Dermis blood vessel endothelial cell (primary cell): ENCODE measurements around the gene PCMT1. TPM values are rescaled to one million over a fixed set of nuclear protein-coding genes. Genes with fewer than 3 reads are reported as not detected.
A peak's percentile ranks its signal among the peaks of the same experiment; 100 is the strongest.
"Not testable (repeated sequence)": the region's sequence is repeated elsewhere in the genome, so short reads cannot be mapped to it uniquely, and the experiment has no call there.

ENCODE experiments used
- DNase-seq: peaks from one replicate; pipeline ENCODE4 v3.0.0; 2010
- total RNA-seq: library from RNA; depleted of rRNA; stranded (reverse); fragments of >200 nt; gene quantifications from 2 replicates; pipeline ENCODE4 v1.2.3, GENCODE V29; 2014

Gene PCMT1
- total RNA-seq, 1 donor from 2014 or later: 132 TPM

DNA sequence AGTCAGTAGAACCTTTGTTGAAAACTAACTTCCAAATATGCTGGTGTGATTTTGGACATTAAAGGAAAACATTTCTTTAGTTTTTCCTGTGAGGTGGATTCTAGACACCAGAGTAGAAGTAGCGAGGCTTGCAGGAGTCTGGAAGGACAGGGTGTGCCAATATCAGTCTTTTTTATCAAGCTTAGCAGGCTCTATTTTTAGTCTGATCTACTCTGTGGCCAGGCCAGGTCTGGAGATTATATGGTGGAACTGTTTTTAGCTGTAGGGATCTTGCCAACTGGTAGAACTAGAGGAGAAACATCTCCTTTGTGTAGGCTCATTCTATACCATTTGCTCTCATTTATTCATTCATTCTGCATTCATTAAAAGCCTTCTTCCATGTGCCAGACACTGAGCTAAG, 72.0 kb downstream of the PCMT1 start:
- DNase-seq: no peak

DNA sequence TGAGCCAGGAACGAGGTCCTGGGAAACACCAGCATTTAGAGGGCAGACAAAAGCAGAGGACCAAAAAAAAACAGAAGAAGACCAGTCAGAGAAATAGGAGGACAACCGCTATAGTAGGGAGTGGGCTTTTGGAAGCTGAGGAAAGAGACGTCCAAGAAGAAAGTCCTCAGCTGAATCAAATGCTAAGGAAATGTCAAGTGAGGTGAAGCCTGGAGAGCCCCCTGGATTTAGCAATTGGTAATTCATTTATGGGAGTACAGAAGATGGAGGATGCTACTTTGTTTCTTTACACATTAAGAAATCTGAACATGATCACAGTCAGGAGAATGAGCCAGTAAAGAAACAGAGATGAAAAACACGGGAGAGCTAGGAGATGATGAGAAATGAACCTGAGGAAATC, 73.5 kb downstream of the PCMT1 start:
- no peak for DNase-seq

DNA sequence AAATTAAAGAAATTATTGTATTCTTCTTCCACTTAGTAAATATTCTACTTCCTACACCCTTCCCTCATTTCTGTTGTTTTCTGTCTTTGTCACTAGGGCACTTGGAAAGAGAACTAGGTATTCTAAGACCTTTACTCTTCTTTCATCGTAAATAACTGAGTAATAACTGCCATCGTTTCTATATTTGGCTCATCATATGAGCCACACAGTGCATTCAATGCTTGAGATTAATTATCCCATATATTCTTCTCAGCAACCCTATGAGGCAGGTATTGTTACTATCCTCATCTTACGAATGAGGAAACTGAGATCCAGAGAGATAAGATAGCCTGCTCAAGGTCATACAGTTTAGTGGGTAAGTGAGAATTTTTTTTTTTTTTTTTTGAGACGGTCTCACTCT, 75.8 kb downstream of the PCMT1 start:
- no peak for DNase-seq

DNA sequence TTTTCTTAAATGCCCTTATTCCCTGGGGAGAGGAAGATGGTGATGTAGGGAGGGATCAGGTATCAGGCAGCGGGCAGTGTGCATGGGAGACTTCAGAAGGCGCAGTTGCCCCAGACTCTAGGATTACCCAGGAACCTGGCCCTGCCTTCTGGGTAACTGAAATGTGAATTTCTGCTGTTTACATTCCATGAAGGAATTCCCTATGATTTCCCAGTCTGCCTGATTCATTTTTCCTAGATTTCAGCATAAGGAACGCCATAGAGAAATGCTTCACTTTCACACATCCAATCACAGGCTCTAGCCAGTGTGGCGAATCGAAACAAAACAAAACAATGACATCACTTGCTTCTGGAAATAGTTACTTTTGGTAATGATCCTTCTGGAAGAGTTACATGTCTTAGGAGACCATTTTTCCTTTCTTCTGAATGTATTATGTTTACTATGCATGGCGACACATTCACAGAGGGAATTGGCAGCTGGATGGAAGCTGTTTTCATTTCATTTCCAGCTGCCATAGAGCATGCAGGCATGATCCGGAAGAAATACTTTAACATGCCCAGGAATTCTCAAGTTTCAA, 81.3 kb downstream of the PCMT1 start:
- no peak for DNase-seq

DNA sequence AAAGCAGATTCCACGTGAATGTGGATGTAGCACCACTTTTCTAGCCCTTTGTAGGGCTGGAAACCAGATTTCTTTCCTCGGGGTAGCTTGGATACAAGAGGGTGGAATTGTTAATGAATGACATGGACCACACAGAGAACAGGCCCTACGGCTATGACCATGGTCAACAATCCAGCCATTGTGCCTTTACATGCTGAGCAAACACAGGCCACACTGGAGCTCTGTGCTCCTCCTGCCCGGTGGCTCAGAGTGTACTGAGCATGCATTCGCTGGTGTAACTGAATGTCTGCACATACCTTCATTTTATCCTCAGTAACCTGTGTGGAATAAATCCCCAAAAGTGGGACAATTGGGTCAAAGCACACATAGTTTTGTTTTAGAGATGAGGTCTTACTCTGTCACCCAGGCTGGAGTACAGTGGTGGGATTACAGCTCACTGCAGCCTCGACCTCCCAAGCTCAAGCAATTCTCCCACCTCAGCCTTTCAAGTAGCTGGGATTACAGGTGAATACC, 81.8 kb downstream of the PCMT1 start:
- DNase-seq: no peak

DNA sequence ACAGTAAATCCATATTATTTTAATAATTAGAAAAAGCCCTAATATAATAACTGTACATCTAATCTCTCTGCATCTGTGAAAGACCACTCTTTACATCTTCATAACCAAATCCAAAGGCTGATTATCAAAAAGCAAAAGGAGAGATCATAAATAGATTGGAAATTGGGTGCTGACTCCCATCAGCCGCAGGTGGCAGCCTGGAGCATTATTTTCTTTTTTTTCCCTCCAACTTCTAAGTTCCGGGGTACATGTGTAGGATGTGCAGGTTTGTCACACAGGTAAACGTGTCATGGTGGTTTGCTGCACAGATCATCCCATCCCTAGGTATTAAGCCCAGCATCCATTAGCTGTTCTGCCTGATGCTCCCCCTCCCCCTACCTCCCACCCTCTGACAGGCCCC, 84.1 kb downstream of the PCMT1 start:
- DNase-seq: no peak

DNA sequence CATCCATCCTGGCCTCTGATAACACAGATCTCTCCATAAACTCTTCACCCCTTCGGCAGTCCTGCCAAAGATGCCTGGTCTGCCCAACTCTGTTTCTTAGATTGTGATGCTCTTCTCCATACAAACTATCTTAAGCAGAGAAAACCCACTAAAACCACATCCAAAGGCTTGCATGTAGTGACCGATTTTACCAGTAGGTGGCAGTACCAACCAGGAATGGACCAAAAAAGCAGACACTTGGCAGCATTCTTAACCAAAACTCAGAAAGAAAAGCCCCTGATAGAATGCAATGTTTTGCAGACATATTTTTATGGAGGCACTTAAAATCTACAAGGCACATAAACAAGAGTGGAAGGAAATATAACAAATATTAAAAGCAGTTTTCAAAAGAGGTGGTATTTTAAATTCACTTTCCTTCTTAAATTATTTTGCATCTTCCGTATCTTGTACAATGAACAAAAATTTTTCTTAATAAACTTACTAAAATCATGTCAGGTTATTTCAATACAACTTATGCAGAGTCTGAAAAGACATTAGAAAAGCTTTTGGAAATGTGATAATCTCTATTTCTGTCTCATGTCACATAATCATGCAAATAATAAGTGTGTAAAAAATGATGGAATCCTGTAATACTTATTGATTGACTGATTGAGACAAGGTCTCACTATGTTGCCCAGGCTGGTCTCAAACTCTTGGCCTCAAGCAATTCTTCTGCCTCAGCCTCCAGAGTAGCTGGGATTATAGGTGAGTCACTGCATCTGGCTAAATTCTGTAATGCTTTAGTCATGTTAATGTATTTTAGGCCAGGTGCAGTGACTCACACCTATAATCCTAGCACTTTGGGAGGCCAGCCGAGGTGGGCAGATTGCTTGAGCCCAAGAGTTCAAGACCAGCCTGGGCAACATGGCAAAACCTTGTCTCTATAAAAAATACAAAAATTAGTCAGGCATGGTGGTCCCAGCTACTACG, 85.3 kb downstream of the PCMT1 start:
- DNase-seq: peak; percentile 85

DNA sequence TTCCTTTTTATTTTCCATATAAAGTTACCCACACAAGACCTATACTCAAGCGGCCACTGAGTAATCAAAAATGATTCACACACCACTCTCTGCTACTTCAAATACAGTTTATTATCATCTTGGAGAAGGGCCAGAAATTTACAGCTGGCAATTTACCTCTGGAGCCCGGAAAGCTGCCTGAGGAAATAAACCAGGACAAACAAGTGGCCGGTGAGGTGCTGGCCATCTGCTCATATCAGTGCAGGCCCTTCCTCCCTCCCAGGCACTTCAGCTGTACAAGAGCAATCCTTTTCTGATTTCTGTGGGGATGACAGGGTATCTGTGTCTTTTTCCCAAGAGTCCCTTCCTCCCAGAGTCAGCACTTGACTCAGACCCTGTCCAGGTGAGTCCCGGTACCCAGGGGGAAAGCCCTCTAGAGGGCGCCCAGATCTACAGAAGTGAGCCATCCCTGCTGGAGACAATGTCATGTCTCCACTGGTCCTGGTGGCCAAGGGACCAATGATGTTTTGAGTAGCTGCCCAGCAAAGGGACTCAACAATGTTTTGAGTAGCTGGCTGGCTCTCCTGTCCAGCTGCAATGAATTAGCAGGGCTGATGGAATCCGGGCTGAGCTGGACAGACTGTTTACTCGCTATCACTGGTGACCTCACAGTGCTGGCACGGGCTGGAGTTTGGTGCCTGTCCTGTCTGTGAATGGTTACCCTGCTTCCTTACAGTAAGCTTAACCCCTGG, 91.0 kb downstream of the PCMT1 start:
- peak; percentile 75 for DNase-seq

DNA sequence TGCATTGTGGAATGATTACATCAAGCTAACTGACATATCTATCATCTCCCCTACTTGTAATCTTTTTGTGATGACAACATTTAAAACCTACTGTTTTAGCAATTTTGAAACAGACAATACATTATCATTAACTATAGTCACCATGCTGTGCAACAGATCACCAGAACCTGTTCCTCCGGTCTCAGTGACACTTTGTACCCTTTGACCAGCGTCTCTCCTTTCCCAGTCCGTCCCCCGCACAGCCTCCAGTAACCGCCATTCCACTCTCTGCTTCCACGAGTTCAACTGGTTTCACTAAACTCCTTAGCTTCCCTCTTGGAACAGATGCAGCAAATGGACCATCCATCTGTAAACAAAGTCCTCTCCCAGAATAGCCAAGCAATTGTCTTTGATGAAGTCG, 92.8 kb downstream of the PCMT1 start:
- DNase-seq: no peak

DNA sequence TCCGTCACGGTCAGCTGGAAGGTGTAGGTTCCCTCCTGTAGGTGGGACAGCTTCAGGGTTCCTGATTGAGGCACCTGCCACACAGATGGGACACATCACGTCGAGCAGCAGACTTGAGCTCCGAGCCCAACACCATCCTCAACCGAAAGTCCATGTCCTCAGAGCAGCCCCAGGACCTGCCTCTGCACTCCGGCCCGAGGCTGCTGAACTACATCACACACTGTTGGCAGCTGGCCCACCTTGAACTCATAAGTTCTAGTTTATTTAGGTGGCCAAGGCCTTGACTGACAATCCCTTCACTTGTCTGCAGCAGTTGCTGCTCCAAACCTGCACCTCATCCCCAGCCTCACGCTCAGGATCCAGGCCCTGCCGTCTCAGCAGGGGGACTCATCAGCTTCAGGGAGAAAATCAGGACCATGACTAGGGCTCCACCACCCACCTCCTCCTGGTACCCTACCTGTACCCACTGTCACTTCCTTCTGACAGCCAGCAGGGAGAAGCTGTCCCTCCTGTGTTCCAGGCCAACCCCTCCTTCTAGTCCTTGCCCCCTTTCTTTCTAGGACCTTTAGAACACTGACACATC, 93.6 kb downstream of the PCMT1 start:
- no peak for DNase-seq

DNA sequence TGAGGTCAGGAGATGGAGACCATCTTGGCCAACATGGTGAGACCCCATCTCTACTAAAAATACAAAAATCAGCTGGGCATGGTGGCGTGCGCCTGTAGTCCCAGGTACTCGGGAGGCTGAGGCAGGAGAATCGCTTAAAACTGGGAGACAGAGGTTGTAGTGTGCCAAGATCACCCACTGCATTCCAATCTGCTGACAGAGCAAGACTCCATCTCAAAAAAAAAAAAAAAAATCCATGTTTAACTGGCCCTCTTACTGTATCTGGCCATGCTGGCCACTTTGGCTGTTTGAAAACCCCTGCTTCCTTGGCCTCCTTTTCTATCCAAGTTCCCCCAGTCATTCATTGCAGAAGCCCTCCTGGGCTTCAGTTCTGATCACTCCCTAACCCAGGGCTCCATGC, 94.5 kb downstream of the PCMT1 start:
- DNase-seq: not testable (repeated sequence)

DNA sequence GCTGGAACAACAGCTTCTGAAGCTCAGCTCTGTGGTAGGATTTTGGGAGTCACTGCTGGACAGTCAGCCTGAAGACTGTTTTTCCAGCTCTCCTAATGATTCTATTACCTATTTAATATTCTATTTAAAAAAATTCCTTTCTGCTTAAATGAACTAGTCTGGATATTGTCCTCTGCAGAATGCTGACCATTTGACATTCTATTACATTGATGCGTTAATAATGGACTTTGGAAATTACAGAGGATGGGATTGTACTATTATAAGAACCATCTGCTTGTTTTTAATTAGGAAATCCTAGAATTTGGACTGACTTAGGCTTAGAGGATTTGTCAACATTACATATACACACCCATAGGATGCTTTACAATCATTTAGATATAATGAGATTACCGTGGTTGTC, 94.9 kb downstream of the PCMT1 start:
- DNase-seq: no peak

DNA sequence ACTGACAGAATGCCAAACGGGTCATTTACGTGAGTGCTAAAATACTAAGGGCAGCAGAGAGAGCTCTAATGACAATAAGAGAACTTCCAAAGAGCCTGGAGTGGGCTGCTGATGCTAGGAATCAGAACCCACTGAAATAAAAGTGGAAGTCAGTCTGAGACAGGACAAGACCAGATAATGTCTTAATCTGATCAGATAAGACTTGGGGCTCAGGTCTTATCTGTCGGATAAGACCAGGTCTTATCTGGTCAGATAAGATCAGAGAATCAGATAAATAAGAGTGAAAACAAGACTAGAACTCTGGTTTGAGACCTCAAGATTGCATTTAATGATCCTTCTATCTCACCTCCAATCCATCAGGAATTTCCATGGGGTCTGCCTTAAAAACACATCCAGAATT, 96.0 kb downstream of the PCMT1 start:
- no peak for DNase-seq

DNA sequence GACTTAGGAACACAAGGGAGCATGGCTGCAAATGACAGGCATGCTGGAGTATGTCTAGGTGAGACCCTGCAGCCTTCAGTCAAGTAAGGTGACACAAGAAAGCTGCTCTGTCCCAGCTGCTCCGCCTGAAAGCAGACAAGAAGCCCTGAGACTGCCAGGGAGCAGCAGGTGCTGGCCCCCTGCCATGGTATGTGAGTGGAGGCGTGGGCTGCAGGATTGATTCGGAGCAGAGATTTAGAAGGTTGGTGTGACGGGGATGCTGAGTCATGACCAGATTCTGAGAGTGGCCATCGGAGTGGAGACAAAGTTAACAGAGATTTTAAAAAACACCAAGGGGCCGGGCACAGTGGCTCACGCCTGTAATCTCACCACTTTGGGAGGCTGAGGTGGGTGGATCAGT, 96.8 kb downstream of the PCMT1 start:
- DNase-seq: peak; percentile 72

DNA sequence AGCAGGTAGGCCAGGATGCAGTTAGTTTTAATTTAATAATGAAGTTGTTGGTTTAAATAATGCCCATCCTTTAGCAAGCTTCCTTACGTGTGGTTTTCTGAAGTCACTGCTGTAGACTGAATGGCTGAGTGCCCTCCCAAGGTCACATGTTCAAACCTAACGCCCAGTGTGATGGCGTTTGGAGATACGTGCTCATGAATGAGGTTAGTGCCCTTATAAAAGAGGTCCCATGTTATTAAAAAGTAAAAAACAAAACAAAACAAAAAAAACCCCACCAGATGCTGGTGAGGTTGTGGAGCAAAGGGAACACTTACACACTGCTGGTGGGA, 98.4 kb downstream of the PCMT1 start:
- DNase-seq: no peak

DNA sequence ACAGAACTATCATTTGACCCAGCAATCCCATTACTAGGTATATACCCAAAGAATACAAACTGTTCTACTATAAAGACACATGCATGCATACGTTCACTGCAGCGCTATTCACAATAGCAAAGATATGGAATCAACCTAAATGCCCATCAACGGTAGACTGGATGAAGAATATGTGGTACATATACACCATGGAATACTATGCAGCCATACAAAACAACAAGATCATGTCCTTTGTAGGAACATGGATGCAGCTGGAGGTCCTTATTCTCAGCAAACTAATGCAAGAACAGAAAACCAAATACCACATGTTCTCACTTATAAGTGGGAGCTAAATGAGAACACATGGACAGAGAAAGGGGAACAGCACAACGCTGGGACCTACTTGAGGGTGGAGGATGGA, 98.8 kb downstream of the PCMT1 start:
- DNase-seq: not testable (repeated sequence)

DNA sequence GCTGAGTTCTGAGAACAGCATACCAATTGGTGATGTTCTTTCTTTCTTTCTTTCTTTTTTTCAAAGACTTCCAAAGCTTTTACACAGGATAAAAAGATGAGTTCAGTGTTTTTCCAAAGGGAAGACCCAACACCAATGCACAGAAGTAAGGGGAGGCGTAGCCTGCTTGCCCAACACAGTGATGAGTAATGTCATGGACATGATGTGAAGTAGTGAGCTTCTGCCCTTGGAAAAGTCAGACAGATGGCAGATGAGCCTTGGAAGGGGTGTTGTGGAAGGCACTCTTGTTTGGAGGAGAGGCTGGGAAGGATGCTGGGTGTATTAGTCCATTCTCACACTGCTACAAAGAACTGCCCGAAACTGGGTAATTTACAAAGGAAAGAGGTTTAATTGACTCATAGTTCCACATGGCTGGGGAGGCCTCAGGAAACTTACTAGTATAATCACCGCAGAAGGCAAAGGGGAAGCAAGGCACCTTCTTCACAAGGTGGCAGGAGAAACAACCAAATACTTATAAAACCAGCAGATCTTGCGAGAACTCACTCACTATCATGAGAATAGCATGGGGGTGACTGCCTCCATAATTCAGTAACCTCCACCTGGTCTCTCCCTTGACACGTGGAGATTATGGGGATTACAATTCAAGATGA, 102.0 kb downstream of the PCMT1 start:
- DNase-seq: no peak

DNA sequence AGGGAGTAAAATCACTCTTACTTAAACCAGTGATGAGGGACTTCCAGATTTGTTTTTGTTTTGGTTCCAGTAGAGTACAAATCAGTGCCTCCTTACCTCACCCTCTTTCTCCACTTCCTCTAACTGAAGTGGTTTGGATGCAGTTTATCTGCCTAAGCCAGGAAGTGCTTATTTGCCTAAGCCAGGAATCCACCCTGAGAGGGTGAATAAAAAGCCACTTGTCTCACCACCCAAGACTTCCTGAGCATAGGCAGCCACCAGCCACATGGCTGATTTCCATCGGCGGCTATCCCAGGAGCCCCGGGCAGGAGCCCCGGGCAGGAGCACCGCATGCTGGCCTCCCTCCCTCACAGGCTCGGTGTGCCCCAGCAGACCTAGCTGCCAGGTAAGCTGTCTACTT, 102.6 kb downstream of the PCMT1 start:
- DNase-seq: peak; percentile 51

DNA sequence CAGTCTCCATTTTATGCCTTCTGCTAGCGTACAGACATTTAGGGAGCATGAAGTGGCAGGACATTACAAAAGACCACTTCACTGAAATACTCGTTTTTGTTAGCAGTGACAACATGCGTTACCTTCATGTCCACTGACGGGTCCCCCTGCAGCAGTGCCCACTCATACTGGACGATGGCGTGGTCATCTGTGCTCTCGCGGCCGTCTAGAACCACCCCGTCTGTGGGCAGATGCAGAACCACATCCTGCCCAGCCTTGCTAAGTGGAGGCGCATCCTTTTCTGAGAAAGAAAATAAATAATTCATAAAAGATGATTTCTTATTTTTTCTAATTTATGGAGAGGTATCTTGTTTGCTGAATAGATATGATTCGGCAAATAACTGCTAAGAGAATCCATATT, 103.3 kb downstream of the PCMT1 start:
- no peak for DNase-seq

DNA sequence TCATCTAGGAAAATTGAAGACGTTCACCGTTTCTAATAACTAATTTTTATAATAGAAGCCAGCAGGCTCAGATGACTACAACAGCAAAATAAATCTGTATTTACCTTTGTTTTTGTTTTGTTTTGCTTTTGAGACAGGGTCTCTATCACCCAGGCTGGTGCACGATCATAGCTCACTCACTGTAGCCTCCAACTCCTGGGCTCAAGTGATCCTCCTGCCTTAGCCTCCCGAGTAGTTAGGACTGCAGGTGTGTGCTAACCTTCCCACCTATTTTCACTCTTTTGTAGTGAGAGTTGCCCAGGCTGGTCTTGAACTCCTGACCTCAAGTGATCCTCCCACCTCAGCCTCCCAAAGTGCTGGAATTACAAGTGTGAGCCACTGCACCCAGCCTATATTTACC, 104.5 kb downstream of the PCMT1 start:
- not testable (repeated sequence) for DNase-seq

DNA sequence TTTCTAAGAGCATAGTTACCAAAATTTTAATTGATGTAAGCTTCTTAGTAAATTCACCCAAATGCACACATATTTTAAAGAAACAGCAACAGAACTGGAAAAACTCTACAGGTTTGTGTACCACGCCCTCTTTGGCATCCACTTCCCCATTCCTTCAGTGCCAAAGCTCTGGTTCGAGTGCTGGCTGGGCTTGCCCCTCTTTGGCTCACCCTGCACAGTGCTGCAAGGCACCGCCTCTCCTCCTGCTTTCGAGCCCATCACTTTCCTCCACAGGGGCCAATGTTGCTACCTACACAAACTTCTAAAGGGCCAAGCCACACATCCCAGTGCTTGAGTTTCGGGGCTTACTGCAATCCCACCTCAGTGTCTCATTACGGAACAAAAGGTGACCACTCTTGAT, 105.0 kb downstream of the PCMT1 start:
- DNase-seq: peak; percentile 31

DNA sequence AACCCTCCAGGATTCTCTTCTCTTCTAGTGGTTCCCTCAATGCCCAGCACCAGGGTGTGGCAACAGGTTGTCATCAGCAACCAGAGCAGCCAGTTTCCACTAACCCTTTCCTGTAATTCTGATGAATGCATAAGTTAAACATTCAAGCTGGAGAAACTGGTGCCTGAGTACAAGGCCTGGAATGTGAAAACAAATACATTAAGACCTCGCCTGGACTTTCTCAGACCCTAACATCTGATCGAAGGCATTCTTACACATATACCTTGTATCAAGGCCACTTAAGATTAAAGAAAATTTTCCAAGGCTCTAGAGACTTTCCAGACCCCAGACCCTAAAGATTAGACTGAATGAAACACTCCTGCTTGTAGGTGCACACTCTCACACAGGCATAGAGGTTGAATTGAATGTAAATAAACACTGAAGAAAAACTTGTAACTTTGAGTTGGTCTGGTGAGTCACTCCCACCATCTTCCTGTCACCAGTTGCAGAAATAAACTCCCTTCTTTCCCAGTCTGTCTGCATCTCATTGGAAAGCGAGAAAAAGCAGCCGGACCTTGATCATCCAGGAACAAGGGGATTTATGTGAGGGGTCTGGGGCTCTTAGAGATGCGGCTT, 105.6 kb downstream of the PCMT1 start:
- peak; percentile 80 for DNase-seq
